Measurements from ENCODE around the gene SLC38A3.
A peak's percentile ranks its signal among the peaks of the same experiment; 100 is the strongest.

Gene SLC38A3

DNA sequence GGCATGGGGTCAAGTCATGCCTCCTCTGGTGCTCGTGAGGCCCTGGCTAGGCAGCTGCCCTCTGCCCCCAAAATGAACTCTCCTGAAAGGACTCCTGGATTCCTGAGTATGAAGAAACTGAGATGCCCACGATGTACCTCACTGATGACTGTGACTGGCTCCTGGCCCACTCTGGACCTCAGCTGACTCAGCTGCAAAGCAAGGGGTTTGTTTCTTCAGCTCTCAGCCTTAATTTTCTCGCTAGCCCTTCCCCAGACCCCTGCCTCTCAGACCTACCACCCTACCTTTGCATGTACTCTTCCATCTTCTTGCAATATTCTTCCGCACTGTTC is 25.7 kb downstream of the SLC38A3 start:
- H3K9ac ChIP-seq (ENCODE audit: low read length), result no peak overlapping the region
- H3K27ac ChIP-seq (ENCODE audit: low read length), result no peak overlapping the region
- H3K9me3 ChIP-seq (ENCODE audit: control insufficient read depth, low read depth, low read length), result no peaks in the 10 kb centered on the region
- peaks cover 8% of the 10 kb centered on the region for H3K27me3 ChIP-seq (ENCODE audit: control insufficient read depth, insufficient read depth, low read length)
- H3K36me3 ChIP-seq (ENCODE audit: control insufficient read depth, low read depth, low read length), result no peaks in the 10 kb centered on the region
- H3K4me1 ChIP-seq (ENCODE audit: control insufficient read depth, low read depth, low read length), result peaks cover 7% of the 10 kb centered on the region
- no peak overlapping the region for H3K4me3 ChIP-seq (ENCODE audit: low read length)

- Histone ChIP-seq H3K27ac (ENCODE audit: low read length) (no peak overlapping the region), H3K9me3 (ENCODE audit: control insufficient read depth, low read depth, low read length) (no peaks in the 10 kb centered on the region), H3K27me3 (ENCODE audit: control insufficient read depth, insufficient read depth, low read length) (peaks cover 5% of the 10 kb centered on the region), H3K4me1 (ENCODE audit: control insufficient read depth, low read depth, low read length) (peaks cover 7% of the 10 kb centered on the region), H3K4me3 (ENCODE audit: low read length) (no peak overlapping the region), H3K9ac (ENCODE audit: low read length) (no peak overlapping the region), H3K36me3 (ENCODE audit: control insufficient read depth, low read depth, low read length) (no peaks in the 10 kb centered on the region)
Observed at GRCh38 chr3:50231581-50231980, 26.5 kb downstream of the SLC38A3 start.

DNA sequence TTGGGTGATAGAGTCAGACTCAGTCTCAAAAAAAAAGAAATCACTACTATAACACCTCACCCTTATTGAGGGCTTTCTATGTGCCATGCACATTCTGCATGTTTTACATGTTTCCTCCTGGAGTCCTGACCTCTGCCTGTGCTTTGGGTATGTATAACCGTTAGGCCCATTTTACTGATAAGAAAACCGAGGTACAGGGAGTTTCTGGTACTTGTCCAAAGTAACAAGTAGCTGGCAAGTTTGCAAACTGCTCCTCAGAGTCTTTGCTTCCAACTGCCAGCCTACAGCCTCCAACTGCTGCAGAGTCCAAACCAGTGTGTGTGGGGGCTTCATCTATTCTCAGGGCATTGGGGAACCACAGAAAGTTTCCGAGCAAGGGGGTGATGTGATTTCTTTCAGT is 27.2 kb downstream of the SLC38A3 start:
- Histone ChIP-seq H3K9me3 (ENCODE audit: control insufficient read depth, low read depth, low read length) (no peaks in the 10 kb centered on the region), H3K36me3 (ENCODE audit: control insufficient read depth, low read depth, low read length) (no peaks in the 10 kb centered on the region), H3K27ac (ENCODE audit: low read length) (no peak overlapping the region), H3K4me1 (ENCODE audit: control insufficient read depth, low read depth, low read length) (peaks cover 10% of the 10 kb centered on the region), H3K4me3 (ENCODE audit: low read length) (no peak overlapping the region), H3K27me3 (ENCODE audit: control insufficient read depth, insufficient read depth, low read length) (no peaks in the 10 kb centered on the region), H3K9ac (ENCODE audit: low read length) (no peak overlapping the region)

DNA sequence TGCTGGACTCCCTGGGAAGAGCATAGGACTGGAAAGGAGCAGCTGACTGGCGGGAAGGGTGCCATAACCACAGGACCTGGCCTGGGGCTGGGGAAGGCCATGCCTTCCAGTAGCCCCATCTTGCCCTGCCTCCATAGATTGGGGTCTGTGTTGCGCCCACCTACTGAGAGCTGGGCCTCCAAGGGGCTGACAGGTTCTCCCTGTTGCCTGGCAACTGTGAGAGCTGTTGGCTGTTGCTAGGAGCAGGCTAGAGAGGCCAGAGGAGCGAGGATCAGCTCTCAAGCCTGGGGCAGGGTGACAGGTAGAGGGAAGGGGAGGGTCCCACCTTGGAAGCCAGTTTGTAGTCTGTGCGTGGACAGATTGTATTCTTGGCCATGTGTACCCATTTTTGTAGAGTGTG is 28.1 kb downstream of the SLC38A3 start:
- no peak overlapping the region for H3K27ac ChIP-seq (ENCODE audit: low read length)
- peaks cover 15% of the 10 kb centered on the region for H3K4me1 ChIP-seq (ENCODE audit: control insufficient read depth, low read depth, low read length)
- H3K9ac ChIP-seq (ENCODE audit: low read length), result no peak overlapping the region
- no peaks in the 10 kb centered on the region for H3K27me3 ChIP-seq (ENCODE audit: control insufficient read depth, insufficient read depth, low read length)
- H3K4me3 ChIP-seq (ENCODE audit: low read length), result no peak overlapping the region
- H3K9me3 ChIP-seq (ENCODE audit: control insufficient read depth, low read depth, low read length), result no peaks in the 10 kb centered on the region
- H3K36me3 ChIP-seq (ENCODE audit: control insufficient read depth, low read depth, low read length), result no peaks in the 10 kb centered on the region

GRCh38 chr3:50235716-50236483 is 30.8 kb downstream of the SLC38A3 start, which contains the start of gene GNAI2:
Gene GNAI2 (plus strand): TSS chr3:50236204. CDS start chr3:50236336, 132 bp downstream.
- H3K27ac ChIP-seq (ENCODE audit: low read length), result no peak within 1 kb of the TSS
- peak within 1 kb of the TSS; percentile 61 for H3K9ac ChIP-seq (ENCODE audit: low read length)
- H3K4me1 ChIP-seq (ENCODE audit: control insufficient read depth, low read depth, low read length), result peaks cover 32% of the 10 kb centered on the region

GRCh38 chr3:50236484-50237132 is 31.5 kb downstream of the SLC38A3 start:
- H3K9ac ChIP-seq (ENCODE audit: low read length), result peak overlapping the region; percentile 61
- H3K4me3 ChIP-seq (ENCODE audit: low read length), result peak overlapping the region; percentile 90
- H3K9me3 ChIP-seq (ENCODE audit: control insufficient read depth, low read depth, low read length), result no peaks in the 10 kb centered on the region
- H3K27me3 ChIP-seq (ENCODE audit: control insufficient read depth, insufficient read depth, low read length), result no peaks in the 10 kb centered on the region
- H3K27ac ChIP-seq (ENCODE audit: low read length), result no peak overlapping the region
- no peaks in the 10 kb centered on the region for H3K36me3 ChIP-seq (ENCODE audit: control insufficient read depth, low read depth, low read length)
- H3K4me1 ChIP-seq (ENCODE audit: control insufficient read depth, low read depth, low read length), result peaks cover 38% of the 10 kb centered on the region

More at GRCh38 chr3:50235716-50236483, 30.8 kb downstream of the SLC38A3 start, which contains the start of gene GNAI2:
- Histone ChIP-seq H3K9me3 (ENCODE audit: control insufficient read depth, low read depth, low read length) (no peaks in the 10 kb centered on the region), H3K36me3 (ENCODE audit: control insufficient read depth, low read depth, low read length) (no peaks in the 10 kb centered on the region), H3K4me3 (ENCODE audit: low read length) (peak within 1 kb of the TSS; percentile 90), H3K27me3 (ENCODE audit: control insufficient read depth, insufficient read depth, low read length) (no peaks in the 10 kb centered on the region)

DNA sequence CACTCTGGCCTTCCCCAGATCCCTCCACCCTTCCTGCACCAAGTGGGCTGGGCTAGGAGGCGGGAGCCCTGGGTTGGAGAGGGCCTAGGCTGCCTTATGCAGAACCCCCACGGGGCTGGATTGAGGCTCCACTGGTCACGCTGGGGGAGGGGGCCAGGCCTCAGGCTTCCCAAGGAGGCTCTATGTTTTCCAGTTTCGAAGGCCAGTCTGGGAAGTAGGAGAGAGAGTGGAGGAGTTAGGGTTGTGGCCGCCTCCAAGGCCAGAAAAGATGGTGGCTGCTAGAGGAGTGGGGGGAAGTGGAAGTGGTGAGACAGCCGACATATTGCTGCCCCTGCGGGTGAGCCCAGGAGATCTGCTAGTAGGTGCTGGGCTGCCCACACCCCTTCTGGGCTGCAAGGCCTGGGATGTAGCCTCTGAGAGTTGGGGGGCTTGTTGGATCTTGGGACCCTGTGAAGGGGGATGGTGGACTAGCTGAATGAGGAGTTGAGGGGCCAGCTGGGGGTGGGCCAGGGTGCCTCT is 32.1 kb downstream of the SLC38A3 start:
- Histone ChIP-seq H3K9me3 (ENCODE audit: control insufficient read depth, low read depth, low read length) (no peaks in the 10 kb centered on the region), H3K27ac (ENCODE audit: low read length) (no peak overlapping the region), H3K4me3 (ENCODE audit: low read length) (peak overlapping the region; percentile 90), H3K4me1 (ENCODE audit: control insufficient read depth, low read depth, low read length) (peaks cover 44% of the 10 kb centered on the region), H3K9ac (ENCODE audit: low read length) (peak overlapping the region; percentile 61), H3K36me3 (ENCODE audit: control insufficient read depth, low read depth, low read length) (no peaks in the 10 kb centered on the region), H3K27me3 (ENCODE audit: control insufficient read depth, insufficient read depth, low read length) (no peaks in the 10 kb centered on the region)

DNA sequence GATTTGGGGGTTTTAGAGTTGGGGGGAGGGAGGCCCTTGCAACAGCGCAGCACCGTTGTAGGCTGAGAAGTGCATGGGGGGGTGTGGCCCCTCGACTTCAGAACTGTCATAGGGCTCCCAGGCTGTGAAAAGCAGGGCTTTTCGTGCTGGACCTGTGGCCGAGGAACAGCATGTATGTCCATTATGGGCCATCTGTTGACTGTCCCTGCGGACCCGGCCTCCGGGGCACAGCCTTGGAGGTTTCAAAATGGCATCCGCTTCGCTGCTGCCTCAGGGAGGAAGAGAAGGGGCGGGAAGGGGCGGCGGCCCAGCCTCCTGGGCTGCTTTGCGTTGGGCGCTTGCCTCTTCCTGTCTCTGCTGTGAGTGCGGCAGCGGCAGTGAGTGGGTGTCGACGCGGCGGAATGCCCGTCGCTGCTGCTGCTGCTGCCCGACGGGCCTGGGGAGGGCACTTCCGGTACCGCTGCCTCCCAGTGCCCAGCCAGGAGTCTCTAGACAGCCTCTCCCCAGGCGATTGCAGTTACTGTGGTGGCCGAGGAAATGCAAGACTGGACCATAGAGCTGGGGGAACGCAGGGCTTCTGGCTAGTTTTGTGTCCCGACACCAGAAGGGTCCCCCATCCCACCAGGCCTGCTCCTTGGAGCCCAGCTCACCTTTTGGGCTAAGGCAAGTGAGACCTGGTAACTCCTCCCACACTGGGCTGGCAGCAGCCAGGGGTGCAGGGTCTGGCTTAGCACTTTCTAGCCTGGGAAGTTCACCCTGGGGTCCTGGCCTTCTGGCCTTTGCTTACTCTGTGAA is 32.9 kb downstream of the SLC38A3 start:
- Histone ChIP-seq H3K27me3 (ENCODE audit: control insufficient read depth, insufficient read depth, low read length) (no peaks in the 10 kb centered on the region), H3K9ac (ENCODE audit: low read length) (peak overlapping the region; percentile 61), H3K36me3 (ENCODE audit: control insufficient read depth, low read depth, low read length) (no peaks in the 10 kb centered on the region), H3K9me3 (ENCODE audit: control insufficient read depth, low read depth, low read length) (no peaks in the 10 kb centered on the region), H3K27ac (ENCODE audit: low read length) (no peak overlapping the region), H3K4me3 (ENCODE audit: low read length) (peak overlapping the region; percentile 90), H3K4me1 (ENCODE audit: control insufficient read depth, low read depth, low read length) (peaks cover 51% of the 10 kb centered on the region)

DNA sequence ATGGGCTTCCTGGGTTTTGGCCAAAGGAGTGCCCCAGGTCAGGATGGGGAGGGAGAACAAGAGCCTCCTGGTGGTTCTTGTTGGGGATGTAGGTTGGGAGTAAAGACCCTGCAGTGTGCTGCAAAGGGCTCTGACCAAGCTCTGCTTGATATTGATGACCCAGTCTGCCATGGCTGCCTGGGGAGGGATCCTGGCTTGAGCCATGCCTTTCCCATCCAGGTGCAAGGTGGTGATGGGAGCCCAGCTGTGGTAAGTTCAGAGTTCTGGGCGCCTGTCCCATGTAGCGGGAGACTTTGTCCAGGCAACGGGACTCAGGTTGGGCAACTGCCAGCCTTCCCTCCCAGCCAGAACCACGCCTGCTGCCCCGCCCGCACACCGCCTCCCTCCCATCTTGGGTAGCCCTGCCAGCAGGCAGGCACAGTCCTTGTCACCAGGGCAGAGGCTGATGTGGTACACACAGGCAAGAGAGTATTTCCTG is 33.5 kb downstream of the SLC38A3 start:
- Histone ChIP-seq H3K9me3 (ENCODE audit: control insufficient read depth, low read depth, low read length) (no peaks in the 10 kb centered on the region), H3K4me3 (ENCODE audit: low read length) (peak overlapping the region; percentile 90), H3K36me3 (ENCODE audit: control insufficient read depth, low read depth, low read length) (no peaks in the 10 kb centered on the region), H3K27me3 (ENCODE audit: control insufficient read depth, insufficient read depth, low read length) (no peaks in the 10 kb centered on the region), H3K27ac (ENCODE audit: low read length) (no peak overlapping the region), H3K4me1 (ENCODE audit: control insufficient read depth, low read depth, low read length) (peaks cover 57% of the 10 kb centered on the region), H3K9ac (ENCODE audit: low read length) (peak overlapping the region; percentile 13)

DNA sequence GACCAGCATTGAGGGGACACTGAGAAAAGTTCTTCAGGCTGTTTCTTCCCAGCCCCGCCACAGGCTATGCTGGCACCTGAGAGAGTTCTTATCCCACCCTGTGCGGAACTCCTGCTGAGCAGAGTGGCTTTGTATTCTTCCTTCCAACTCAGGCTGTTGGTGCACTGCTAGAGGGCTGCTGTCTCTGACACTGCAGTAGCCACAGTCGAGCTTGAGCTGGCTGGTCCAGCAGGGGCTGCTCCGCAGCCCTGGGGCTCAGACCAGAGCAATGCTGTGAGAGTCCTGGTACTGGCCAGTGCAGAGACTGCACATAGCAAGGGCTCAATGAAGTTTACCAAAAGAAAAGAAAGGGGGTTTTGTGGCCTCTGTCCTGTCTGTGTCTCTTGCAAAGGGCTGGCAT is 34.6 kb downstream of the SLC38A3 start:
- Histone ChIP-seq H3K36me3 (ENCODE audit: control insufficient read depth, low read depth, low read length) (peaks cover 3% of the 10 kb centered on the region), H3K4me3 (ENCODE audit: low read length) (no peak overlapping the region), H3K9ac (ENCODE audit: low read length) (no peak overlapping the region), H3K9me3 (ENCODE audit: control insufficient read depth, low read depth, low read length) (no peaks in the 10 kb centered on the region), H3K4me1 (ENCODE audit: control insufficient read depth, low read depth, low read length) (peaks cover 57% of the 10 kb centered on the region), H3K27me3 (ENCODE audit: control insufficient read depth, insufficient read depth, low read length) (no peaks in the 10 kb centered on the region), H3K27ac (ENCODE audit: low read length) (no peak overlapping the region)

GRCh38 chr3:50241163-50241562 is 36.1 kb downstream of the SLC38A3 start:
- Histone ChIP-seq H3K27ac (ENCODE audit: low read length) (peak overlapping the region; percentile 79), H3K9me3 (ENCODE audit: control insufficient read depth, low read depth, low read length) (no peaks in the 10 kb centered on the region), H3K36me3 (ENCODE audit: control insufficient read depth, low read depth, low read length) (peaks cover 3% of the 10 kb centered on the region), H3K4me3 (ENCODE audit: low read length) (peak overlapping the region; percentile 53), H3K9ac (ENCODE audit: low read length) (peak overlapping the region; percentile 60), H3K27me3 (ENCODE audit: control insufficient read depth, insufficient read depth, low read length) (no peaks in the 10 kb centered on the region), H3K4me1 (ENCODE audit: control insufficient read depth, low read depth, low read length) (peaks cover 64% of the 10 kb centered on the region)
